ENCODE results near the gene OR6C76. TPM values are rescaled to one million over a fixed set of nuclear protein-coding genes. Genes with fewer than 3 reads are reported as not detected.
"Not testable (repeated sequence)": the region's sequence is repeated elsewhere in the genome, so short reads cannot be mapped to it uniquely, and the experiment has no call there.

Gene OR6C76
- total and polyA plus RNA-seq, 4 donors: not detected

- TF ChIP-seq CTCF (IDR thresholded peaks at IDR 0.05; ENCODE audit: low read depth, low read length, missing input control) (no peak), HNF4A (conservative IDR thresholded peaks at IDR 0.05) (no peak), GABPA (IDR thresholded peaks at IDR 0.05 in 1 of 2, conservative IDR thresholded peaks at IDR 0.05 in 1 of 2) (no peak), MAX (IDR thresholded peaks at IDR 0.05) (no peak), FOXA1 (IDR thresholded peaks at IDR 0.05) (no peak)
These were observed 5.6 kb upstream of the OR6C76 start (continued) for GRCh38 chr12:55420307-55420962.

- no peak for TF ChIP-seq MAX (IDR thresholded peaks at IDR 0.05)
- TF ChIP-seq RXRA (IDR thresholded peaks at IDR 0.05): no peak
- no peak for TF ChIP-seq EGR1 (IDR thresholded peaks at IDR 0.05; ENCODE audit: low read depth in 2 of 2)
- TF ChIP-seq HNF4G (IDR thresholded peaks at IDR 0.05): no peak
- TF ChIP-seq ZBTB33 (IDR thresholded peaks at IDR 0.05): no peak
- TF ChIP-seq RAD21 (IDR thresholded peaks at IDR 0.05): no peak
- no peak for TF ChIP-seq REST (IDR thresholded peaks at IDR 0.05)
- TF ChIP-seq GABPA (IDR thresholded peaks at IDR 0.05 in 1 of 2, conservative IDR thresholded peaks at IDR 0.05 in 1 of 2): no peak
- no peak overlapping the region for H3K4me3 ChIP-seq (ENCODE audit: low read depth in 1 of 3, low read length in 3 of 3)
- no peak overlapping the region for H3K9ac ChIP-seq (ENCODE audit: low read depth in 1 of 2, low read length in 2 of 2)
- H3K27ac ChIP-seq (ENCODE audit: low read depth in 1 of 2, low read length in 2 of 2): no peak overlapping the region
- whole genome bisulfite sequencing: 34% methylated on average over 1 of the region's 1 CpG
- peaks cover 0 to 4% (median 0%) of the 10 kb centered on the region in 4 donors for H3K27me3 ChIP-seq (ENCODE audit: control insufficient read depth in 4 of 4, insufficient read depth in 4 of 4, low read length in 3 of 4)
- H3K36me3 ChIP-seq (ENCODE audit: control insufficient read depth in 4 of 4, insufficient read depth in 3 of 4, low read depth in 1 of 4, low read length in 3 of 4): no peaks in the 10 kb centered on the region
- no peak for DNase-seq (ENCODE audit: low spot score)
- H3K4me1 ChIP-seq (ENCODE audit: control insufficient read depth in 4 of 4, insufficient read depth in 4 of 4, low read length in 3 of 4): no peaks in the 10 kb centered on the region
- no peaks in the 10 kb centered on the region for H3K9me3 ChIP-seq (ENCODE audit: control insufficient read depth in 4 of 4, low read length in 3 of 4)
These were observed 2.5 kb downstream of the OR6C76 start for GRCh38 chr12:55428331-55429243.

- not testable (repeated sequence) for H3K36me3 ChIP-seq (ENCODE audit: control insufficient read depth in 4 of 4, insufficient read depth in 3 of 4, low read depth in 1 of 4, low read length in 3 of 4); H3K27ac ChIP-seq (ENCODE audit: low read depth in 1 of 2, low read length in 2 of 2); H3K4me1 ChIP-seq (ENCODE audit: control insufficient read depth in 4 of 4, insufficient read depth in 4 of 4, low read length in 3 of 4); H3K4me3 ChIP-seq (ENCODE audit: low read depth in 1 of 3, low read length in 3 of 3); H3K9ac ChIP-seq (ENCODE audit: low read depth in 1 of 2, low read length in 2 of 2); H3K27me3 ChIP-seq (ENCODE audit: control insufficient read depth in 4 of 4, insufficient read depth in 4 of 4, low read length in 3 of 4); H3K9me3 ChIP-seq (ENCODE audit: control insufficient read depth in 4 of 4, low read length in 3 of 4); DNase-seq (ENCODE audit: low spot score)
- 86% methylated on average over 5 of the region's 5 CpGs for WGBS
These were observed 15.2 kb downstream of the OR6C76 start for GRCh38 chr12:55441233-55441632.

Data from liver (tissue), 9 donors.